GM19397 (cell line): ENCODE results near the gene ZNF33B.
A peak's percentile ranks its signal among the peaks of the same experiment; 100 is the strongest.
"Not testable (repeated sequence)": the region's sequence is repeated elsewhere in the genome, so short reads cannot be mapped to it uniquely, and the experiment has no call there.

Experiments used
- ATAC-seq: cut with Tn5 transposase; IDR thresholded peaks from one replicate; pipeline ENCODE4 v1.9.1; 2021; ENCODE audit warnings: mild to moderate bottlenecking, moderate library complexity; ENCODE audit not compliant: unreplicated experiment

Gene ZNF33B

DNA sequence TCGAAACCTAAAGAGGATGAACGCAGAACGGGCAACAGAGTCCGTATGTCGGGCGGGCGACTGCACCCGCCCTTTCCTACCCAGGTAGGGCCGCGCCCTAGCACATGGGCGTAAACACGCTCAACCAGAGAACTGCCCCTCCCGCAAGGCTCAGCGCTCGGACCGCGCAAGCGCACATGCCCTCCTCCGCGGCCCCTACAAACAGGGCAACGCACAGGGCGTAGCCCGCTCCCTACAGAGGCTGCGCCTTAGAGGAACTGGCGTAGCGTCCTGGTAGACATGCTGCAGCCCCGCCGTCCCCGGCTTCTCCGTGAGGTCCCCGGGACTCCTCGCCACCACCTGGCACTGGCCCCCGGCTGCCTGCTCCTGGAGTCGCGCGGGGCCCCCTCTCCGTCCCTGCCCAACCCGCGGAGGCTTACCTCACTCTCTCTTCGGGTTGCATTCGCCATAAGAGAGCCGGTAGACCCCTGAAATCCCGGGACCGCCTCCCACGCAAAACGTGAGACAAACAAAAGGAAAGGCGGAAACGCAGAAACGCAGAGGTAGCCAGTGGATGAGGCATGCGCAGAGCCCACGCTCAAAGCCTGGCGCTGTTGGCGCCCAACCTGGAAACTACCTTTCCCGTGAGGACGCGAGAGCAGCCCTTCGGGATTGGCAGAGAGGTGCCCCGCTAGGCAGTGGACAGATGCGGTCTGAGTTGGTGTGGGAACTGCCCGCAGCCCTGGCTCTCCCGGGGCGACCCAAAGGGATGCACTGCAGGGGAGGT, at the start of gene ZNF33B:
ZNF33B (minus strand) TSS at position 516 of the 766 bp plus-strand sequence. CDS start 1,642 bp downstream, outside the sequence.
- peak; percentile 96 for ATAC-seq

- no peak for ATAC-seq
These were observed 46.1 kb upstream of the ZNF33B start for GRCh38 chr10:42684517-42684916.

DNA sequence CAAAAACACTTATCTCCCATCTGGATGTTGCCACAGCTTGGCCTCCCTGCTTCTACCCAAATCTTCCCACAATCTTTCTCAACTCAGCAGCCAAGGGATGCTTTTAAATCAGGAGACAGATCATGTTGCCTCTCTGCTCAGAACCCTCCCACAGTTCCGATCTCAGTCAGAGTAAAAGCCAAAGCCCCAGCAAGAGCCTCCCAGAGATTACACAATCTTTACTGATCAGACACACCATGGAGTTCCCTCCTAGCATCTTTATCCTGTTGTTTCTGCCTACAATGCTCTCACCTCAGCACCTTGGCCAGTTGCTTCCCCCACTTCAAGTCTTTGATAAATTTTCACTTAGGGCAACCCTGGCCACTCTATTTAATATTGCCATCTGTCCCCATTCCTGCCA, 41.9 kb upstream of the ZNF33B start:
- no peak for ATAC-seq

GRCh38 chr10:42665181-42665979, 27.0 kb upstream of the ZNF33B start:
- ATAC-seq = not testable (repeated sequence)

- ATAC-seq = no peak
These were observed 16.0 kb upstream of the ZNF33B start for GRCh38 chr10:42654419-42654818.

DNA sequence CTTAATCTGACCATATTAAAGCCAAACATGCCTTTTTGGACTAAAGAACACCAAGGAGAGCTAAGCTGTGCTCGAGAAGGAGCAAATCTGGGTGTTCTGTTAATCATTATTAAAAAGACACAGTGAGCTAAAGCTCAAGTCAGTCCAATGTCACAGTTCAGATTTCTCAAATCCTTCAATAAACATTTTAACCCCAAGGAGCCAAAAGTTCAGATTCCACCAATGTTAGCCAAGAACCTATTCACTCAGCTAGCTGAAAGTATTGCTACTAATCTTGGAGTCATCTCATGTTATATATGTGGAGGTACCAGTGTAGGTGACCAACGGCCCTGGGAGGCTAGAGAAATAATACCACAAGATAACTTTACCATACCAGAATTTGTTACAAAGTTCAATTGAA, 14.5 kb upstream of the ZNF33B start:
- no peak for ATAC-seq

GRCh38 chr10:42650374-42650773, 12.0 kb upstream of the ZNF33B start:
- no peak for ATAC-seq

GRCh38 chr10:42648512-42648911, 10.1 kb upstream of the ZNF33B start:
- no peak for ATAC-seq

DNA sequence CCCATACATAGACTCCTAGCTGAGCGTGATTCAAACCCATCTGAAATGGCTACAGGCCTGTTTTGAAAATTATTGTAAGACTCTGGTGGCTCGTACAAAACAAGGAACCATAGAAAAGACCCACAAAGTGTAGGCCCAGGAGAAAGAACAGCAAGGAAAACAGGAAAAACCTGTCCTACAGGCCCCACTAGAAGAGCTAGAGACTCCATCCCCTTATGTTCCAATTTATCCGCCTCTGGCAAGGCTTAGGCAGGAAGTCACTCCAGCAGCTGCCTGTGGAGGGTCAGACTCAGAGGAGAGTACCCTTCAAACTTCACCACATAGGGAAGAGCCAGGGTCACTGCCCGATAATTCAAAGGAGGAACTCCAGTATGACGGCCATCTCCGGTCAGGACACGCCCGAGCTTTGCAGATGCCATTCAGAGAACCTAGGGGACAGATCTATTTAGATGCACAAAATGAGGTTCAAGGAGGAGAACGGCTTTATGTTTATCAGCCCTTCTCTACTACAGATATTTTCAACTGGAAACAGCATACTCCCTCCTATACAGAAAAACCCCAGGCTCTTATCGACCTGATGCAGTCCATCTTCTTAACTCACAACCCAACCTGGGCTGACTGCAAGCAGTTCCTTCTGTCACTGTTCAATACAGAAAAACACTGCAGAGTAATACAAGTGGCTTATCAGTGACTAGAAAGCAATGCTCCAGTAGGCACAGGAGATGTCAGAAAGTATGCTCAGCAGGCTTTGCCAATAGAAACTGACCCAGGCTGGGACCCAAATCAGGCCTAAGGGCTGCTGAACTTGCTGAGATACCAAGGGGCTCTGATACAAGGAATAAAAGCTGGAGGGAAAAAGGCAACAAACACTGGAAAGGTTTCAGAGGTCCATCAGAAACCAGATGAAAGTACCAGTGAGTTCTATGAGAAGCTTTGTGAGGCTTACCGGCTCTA, 8.6 kb upstream of the ZNF33B start:
- ATAC-seq = no peak

GRCh38 chr10:42646214-42646613, 7.8 kb upstream of the ZNF33B start:
- no peak for ATAC-seq

- no peak for ATAC-seq
These were observed 7.1 kb upstream of the ZNF33B start for GRCh38 chr10:42645516-42645915.

GRCh38 chr10:42645103-42645502, 6.7 kb upstream of the ZNF33B start:
- no peak for ATAC-seq

DNA sequence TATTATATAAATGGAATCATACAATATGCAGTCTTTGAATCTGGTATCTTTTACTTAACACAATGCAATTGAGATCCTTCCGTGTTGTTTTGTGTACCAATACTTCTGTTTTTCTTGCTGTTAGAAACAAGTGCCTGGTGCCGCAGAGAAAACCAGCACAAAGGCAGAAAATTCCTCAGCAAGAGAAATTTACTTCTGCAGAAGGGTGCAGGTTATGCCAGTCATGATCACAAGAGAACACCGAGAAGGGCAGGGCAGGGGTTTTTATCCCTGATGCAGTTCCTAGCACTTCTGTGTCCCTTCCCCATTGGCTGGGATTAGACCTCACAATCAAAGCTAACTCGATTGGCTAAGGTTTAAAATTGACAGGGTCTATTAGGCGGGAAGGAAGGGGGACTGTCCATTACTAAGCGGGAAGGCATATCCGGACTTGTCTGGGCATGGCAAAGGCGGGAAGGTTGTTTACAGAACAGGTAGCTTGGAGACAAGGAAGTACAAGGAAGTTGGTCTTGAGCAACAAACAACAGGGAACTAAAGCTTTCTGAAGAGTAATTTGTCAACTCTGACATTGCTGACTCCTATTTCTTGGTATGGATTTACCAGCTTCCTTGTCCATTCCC, 2.4 kb upstream of the ZNF33B start:
- no peak for ATAC-seq

- ATAC-seq = no peak
These were observed 476 bp upstream of the ZNF33B start for GRCh38 chr10:42638821-42639270.

DNA sequence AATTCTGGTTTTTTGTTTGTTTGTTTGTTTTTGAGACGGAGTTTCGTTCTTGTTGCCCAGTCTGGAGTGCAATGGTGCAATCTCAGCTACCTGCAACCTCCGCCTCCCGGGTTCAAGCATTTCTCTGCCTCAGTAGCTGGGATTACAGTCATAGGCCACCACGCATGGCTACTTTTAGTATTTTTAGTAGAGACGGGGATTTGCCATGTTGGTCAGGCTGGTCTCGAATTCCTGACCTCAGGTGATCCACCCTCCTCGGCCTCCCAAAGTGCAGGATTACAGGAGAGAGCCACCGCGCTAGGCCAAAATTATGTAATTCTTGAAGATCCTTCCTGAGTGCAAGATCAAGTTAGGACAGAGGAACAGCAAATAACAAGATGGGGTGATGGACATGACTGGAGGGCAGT, 719 bp downstream of the ZNF33B start:
- ATAC-seq = no peak

GRCh38 chr10:42637142-42637541, 1.2 kb downstream of the ZNF33B start:
- ATAC-seq = no peak

DNA sequence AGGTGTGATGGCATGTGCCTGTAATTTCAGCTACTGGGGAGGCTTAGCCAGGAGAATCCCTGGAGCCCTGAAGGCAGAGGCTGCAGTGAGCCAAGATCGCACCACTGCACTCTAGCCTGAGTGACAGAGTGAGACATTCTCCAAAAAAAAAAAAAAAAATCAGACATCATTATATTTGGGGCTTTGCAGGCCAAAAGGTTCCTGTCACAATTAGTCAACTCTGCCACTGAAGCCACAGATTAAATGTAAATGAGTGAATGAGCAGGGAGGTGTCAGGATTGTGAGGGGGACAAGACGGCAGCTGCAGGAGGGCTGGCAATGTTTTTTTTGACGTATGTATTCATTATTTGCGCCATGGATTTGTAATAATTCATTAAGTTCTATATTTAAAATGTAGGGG, 3.3 kb downstream of the ZNF33B start:
- ATAC-seq = no peak

DNA sequence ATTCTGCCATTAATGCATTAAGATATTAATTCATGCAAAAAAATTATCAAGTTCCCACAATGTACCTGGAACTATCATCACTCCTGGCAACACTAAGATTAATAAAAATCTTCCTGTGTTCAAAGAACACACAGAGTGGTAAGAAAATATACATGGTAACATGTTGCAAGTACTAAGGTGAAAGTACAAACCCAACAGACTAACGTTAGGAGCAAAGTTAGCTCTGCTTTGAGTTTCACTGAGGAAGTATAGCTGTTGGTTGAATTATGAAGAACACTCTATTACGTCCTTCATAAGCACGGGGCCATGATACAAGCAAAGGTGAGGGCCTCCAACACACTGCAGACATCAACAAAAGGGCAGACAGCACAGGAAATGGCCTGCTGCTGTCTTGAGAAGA, 5.8 kb downstream of the ZNF33B start:
- ATAC-seq = no peak

DNA sequence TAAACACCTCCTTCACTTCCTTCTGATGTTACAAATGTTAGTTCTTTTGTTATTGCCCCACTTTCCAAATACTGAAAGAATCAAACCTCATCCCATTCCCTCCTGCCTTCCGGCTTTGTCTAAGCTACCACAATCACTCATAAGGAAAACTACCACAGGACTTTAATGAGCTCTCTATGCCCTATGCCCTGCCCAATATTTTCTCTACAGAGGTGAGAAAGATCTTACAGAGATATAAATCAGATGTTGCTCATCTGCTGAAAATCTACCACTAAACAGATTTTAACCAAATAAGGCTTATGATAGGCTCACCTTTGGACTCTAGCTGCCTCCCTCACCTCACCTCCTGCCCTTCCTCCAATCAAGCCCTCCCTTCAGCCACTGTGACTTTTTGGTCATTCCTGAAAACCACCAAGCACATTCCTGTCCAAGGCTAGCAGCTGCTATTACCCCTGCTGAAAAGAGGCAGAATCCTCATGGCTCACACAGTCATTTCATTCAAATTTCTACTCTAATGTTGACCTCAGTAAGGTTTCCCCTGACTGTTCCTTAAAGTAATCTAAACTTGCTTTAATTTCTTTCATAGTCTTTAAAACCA, 7.7 kb downstream of the ZNF33B start:
- no peak for ATAC-seq

DNA sequence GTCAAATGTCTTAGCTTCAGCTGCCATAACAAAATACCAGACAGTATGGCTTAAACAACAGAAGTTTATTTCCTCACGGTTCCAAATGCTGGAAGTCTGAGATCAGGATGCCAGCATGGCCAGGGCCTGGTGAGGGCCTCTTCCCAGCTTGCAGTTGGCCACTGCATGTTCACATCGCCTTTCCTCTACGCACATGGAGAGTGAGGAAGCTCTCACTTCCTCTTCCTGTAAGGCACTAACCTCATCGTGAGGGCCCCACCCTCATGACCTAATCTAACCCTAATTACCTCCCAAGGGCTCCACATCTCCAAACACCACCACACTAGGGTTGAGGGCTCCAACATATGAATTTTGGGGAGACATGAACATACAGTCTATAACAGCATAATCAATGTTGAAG, 14.4 kb downstream of the ZNF33B start:
- ATAC-seq = no peak
